Measurements from ENCODE around the gene SSPN.
"Not testable (repeated sequence)": the region's sequence is repeated elsewhere in the genome, so short reads cannot be mapped to it uniquely, and the experiment has no call there.

The SSPN gene

GRCh38 chr12:26229910-26230309, 34.5 kb downstream of the SSPN start:
- DNase-seq (ENCODE audit: low spot score) = no peak

GRCh38 chr12:26231470-26231869, 36.1 kb downstream of the SSPN start:
- no peak for DNase-seq (ENCODE audit: low spot score)

DNA sequence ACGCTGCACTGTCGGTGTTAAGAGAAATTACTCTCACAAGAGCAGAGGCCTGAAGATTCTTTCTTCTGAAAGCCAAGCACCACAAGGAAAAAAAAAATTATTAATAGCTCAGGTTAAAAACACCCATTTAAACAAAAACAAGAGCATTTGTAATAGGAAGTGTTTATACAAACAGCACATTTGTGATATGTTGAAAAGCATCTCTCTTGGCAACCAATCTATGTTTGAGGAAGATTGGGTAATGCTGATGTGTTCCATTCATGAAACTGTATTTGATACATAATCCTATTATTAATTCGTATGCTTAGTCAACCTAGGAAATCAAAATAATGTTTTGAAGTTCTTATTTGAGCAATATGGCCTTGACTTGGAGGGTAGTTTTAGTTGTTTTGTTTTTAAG, 36.5 kb downstream of the SSPN start:
- no peak for DNase-seq (ENCODE audit: low spot score)

DNA sequence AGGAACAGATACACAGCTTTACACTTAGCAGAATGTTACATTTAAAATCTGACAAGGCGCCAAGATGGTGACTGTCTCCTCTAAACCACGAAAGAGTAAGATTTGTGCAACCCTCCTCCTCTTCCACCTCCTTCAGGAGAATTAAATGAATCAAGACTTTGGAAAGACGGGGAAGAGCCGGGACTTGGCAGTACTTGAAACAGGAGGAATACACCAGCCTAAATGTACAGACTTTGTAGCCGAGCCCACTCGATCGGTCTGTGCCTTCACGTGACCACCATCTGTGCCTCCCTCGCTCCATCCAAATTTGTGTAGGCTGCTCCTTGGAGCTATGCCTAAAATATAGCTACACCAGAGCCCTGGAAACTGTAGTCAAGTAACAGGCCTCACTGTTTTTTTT, 38.3 kb downstream of the SSPN start:
- DNase-seq (ENCODE audit: low spot score) = no peak

DNA sequence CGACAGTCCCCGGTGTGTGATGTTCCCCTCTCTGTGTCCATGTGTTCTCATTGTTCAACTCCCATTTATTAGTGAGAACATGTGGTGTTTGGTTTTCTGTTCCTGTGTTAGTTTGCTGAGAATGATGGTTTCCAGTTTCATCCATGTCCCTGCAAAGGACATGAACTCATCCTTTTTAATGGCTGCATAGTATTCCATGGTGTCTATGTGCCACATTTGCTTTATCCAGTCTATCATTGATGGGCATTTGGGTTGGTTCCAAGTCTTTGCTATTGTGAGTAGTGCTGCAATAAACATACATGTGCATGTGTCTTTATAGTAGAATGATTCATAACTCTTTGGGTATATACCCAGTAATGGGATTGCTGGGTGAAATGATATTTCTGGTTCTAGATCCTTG, 40.1 kb downstream of the SSPN start:
- DNase-seq (ENCODE audit: low spot score) = not testable (repeated sequence)

GRCh38 chr12:26238341-26239121, 43.2 kb downstream of the SSPN start:
- no peak for DNase-seq (ENCODE audit: low spot score)

- no peak for DNase-seq (ENCODE audit: low spot score)
Measured at GRCh38 chr12:26239122-26239851, 43.9 kb downstream of the SSPN start.

- no peak for DNase-seq (ENCODE audit: low spot score)
Measured at GRCh38 chr12:26239852-26240815, 44.8 kb downstream of the SSPN start.

DNA sequence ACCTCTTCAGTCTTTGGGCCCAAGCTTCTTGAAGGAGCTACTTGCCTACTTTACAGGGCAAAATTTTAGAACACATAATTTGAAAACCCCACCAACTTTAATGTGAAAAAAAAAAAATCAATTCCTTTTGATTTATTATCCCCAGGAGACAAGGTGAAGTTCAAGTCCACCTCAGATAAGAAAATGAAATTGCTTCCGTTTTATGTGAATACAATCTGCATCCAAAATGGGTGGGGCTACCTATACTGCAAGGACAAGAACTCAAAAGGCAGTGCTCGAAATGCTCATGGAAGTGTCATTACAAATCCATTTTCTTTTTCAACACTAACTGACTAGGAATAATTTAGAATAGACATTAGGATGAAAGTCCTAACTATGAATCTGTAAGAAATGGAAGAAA, 45.7 kb downstream of the SSPN start:
- no peak for DNase-seq (ENCODE audit: low spot score)

DNA sequence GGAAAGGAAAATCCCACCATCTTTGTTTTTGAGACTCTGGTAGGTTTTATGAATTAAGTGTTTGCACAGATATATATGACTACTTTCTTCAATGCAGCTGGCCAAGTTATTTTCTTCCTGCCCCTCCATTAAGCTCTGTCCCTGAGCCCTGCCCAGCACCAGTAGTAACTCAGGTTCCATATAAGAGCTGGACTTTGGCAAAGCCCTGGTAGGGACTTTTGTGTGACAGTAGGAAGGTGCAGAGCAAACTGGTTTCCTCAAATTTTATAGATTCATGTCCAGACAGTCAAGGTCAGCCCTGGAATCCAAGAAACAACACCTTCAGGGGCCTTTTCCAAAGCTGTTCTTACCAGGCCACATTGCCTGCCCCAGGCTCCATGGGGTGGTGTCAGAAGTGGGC, 47.3 kb downstream of the SSPN start:
- DNase-seq (ENCODE audit: low spot score) = no peak

GRCh38 chr12:26244503-26244902, 49.1 kb downstream of the SSPN start:
- no peak for DNase-seq (ENCODE audit: low spot score)

GRCh38 chr12:26245175-26245942, 50.0 kb downstream of the SSPN start:
- DNase-seq (ENCODE audit: low spot score) = no peak

GRCh38 chr12:26246483-26247164, 51.3 kb downstream of the SSPN start:
- no peak for DNase-seq (ENCODE audit: low spot score)

GRCh38 chr12:26247873-26248272, 52.5 kb downstream of the SSPN start:
- DNase-seq (ENCODE audit: low spot score) = no peak

DNA sequence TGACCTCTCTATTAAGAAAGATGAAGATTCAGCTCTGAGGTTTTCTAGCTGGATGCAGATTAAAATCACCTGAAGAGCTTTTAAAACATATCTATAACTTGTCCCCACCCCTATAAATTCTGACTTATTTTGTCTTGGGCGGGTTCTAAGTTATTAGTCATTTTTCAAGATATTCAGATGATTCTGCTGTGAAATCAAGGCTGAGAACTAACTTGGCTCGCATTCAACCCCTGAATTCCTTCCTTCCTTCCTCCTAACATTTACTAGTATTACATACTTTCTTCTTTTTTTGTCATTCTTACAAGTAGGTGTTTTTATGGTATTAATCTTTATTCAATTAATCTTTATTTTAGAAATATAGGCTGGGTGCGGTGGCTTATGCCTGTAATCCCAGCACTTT, 55.4 kb downstream of the SSPN start:
- DNase-seq (ENCODE audit: low spot score) = no peak

GRCh38 chr12:26251600-26251999, 56.2 kb downstream of the SSPN start:
- DNase-seq (ENCODE audit: low spot score) = no peak

DNA sequence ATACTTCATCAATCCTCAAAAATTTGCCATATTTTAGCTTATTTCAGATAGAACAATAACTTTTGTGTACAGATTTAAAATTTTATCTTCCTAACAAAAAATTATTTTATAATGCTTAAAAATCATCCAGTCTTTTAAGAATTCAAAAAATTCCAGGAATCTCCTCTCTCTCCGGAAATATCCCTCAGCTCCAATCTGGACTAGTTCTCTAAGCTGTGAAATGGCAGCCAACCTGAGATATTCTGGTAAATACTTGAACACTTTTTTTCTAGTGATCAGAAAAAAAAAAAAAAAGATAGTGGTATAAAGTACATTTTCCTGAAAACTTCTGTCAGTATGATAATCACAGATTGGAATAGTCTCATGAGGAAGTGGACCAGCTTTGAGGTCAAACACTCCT, 57.6 kb downstream of the SSPN start:
- no peak for DNase-seq (ENCODE audit: low spot score)

- no peak for DNase-seq (ENCODE audit: low spot score)
Measured at GRCh38 chr12:26255893-26256645, 60.7 kb downstream of the SSPN start.

GRCh38 chr12:26264215-26264838, 69.0 kb downstream of the SSPN start:
- DNase-seq (ENCODE audit: low spot score) = no peak

DNA sequence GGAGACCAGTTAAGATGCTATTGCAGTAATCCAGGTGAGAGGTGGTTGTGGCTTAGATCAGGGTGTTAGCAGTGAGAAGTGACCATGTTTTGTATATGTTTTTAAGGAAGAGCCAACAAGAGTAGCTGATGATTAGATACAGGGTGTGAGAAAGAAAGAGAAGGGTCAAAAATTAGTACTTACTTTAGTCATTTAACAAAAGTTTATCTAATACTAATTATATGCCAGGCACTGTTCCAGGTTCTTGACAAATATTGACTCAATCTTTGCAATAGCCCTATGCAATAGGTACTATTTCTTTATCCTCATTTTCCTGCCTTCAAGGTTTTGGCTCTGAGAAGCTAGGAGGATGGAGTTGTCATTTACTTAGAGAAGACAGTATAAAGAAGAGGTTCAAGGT, 70.2 kb downstream of the SSPN start:
- DNase-seq (ENCODE audit: low spot score) = no peak
